NCI-H128 (cell line): ENCODE results near the gene STARD13.

ENCODE experiments used
- DNase-seq: peaks from one replicate; lab custom pipeline; 2025; ENCODE audit not compliant: unreplicated experiment; lab: John Stamatoyannopoulos, UW

STARD13 gene

GRCh38 chr13:33152389-33152788, 133.2 kb downstream of the STARD13 start:
- DNase-seq = no peak

GRCh38 chr13:33150662-33151061, 134.9 kb downstream of the STARD13 start:
- no peak for DNase-seq

GRCh38 chr13:33150126-33150525, 135.4 kb downstream of the STARD13 start:
- no peak for DNase-seq

GRCh38 chr13:33147832-33148231, 137.7 kb downstream of the STARD13 start:
- no peak for DNase-seq

GRCh38 chr13:33146843-33147611, 138.5 kb downstream of the STARD13 start:
- DNase-seq = no peak

GRCh38 chr13:33145667-33146066, 139.9 kb downstream of the STARD13 start:
- DNase-seq = no peak

GRCh38 chr13:33144358-33144784, 141.2 kb downstream of the STARD13 start:
- no peak for DNase-seq

- no peak for DNase-seq
Measured at GRCh38 chr13:33139780-33140535, 145.6 kb downstream of the STARD13 start.

GRCh38 chr13:33139184-33139583, 146.4 kb downstream of the STARD13 start:
- DNase-seq = no peak

GRCh38 chr13:33138441-33138840, 147.1 kb downstream of the STARD13 start:
- DNase-seq = no peak

GRCh38 chr13:33137721-33138120, 147.8 kb downstream of the STARD13 start:
- no peak for DNase-seq

- DNase-seq = no peak
Measured at GRCh38 chr13:33135097-33135496, 150.5 kb downstream of the STARD13 start.

- DNase-seq = no peak
Measured at GRCh38 chr13:33134213-33134612, 151.3 kb downstream of the STARD13 start.

GRCh38 chr13:33132644-33133440, 152.7 kb downstream of the STARD13 start:
- no peak for DNase-seq

GRCh38 chr13:33129886-33130285, 155.7 kb downstream of the STARD13 start:
- DNase-seq = no peak

GRCh38 chr13:33129094-33129832, 156.3 kb downstream of the STARD13 start:
- DNase-seq = no peak

GRCh38 chr13:33128134-33128533, 157.4 kb downstream of the STARD13 start:
- no peak for DNase-seq

GRCh38 chr13:33127009-33127551, 158.5 kb downstream of the STARD13 start:
- DNase-seq = no peak

GRCh38 chr13:33125821-33126570, 159.6 kb downstream of the STARD13 start:
- no peak for DNase-seq
